Measurements from ENCODE around the gene HOXB3. TPM values are rescaled to one million over a fixed set of nuclear protein-coding genes. Genes with fewer than 3 reads are reported as not detected.

The HOXB3 gene
- total RNA-seq, 2 experiments from 2014 or later = 1.4 to 2.0 TPM

DNA sequence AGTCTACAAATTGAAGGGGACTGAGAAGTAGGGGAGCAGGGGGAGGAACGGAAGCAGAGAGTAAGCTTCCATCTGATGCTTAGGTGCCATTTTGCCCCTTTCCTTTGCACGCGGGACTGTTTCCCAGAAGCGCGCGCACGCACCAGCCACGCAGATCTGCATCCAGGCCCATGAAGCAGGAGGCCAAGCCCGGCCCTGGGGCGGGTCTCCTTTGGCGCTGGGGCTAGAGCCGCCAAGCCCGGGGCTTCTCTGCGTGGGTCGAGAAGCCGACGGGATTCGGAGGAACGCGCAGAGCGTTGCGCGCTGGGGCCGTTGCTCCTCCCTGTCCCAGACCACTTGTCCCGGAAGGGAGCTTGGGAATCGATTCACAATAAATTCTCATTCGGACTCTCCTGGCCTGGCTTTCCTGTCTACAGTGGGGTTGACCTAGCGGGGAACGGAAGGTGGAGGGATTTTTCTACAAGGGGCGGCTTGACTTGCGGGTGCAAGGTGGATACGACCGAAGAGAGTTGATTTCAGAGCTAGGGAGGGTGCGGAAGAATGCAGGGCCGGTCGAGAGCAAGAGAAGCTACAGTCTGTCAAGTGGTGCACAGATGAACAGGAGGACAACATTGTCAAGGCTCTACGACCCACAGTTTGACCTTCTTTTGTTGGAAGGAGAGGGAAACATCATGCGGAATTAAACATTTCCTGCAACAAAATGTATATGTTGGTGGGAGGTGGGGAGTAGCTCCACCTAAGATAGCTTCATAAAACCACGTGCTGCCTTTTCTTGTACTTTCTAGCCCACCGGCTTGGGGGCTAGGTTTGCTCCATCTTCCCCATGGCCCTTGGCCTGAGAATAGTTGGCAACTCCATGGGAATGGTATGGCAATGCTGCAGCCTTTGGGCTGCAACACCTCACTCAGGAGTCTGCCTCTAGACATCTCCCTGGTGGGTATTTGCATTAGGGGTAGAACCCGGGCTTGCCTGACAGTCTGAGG lies 31.7 kb upstream of the HOXB3 start:
- Mint-ChIP-seq H3K4me3 (no peak overlapping the region), H3K27ac (no peak overlapping the region), H3K9me3 (no peaks in the 10 kb centered on the region), H3K4me1 (ENCODE audit: low read depth) (peaks cover 22% of the 10 kb centered on the region), H3K36me3 (ENCODE audit: low read depth) (no peaks in the 10 kb centered on the region), H3K27me3 (peaks cover 76% of the 10 kb centered on the region)
- ChIA-PET CTCF (interaction anchor here (0.9 to 4.4 kb wide), 5 partner anchors 8 to 34 kb away, joined by 3 to 31 read pairs (median 11); partner anchors contain the start of gene HOXB5), POLR2A (interaction anchor here (0.6 kb wide), 1 partner anchor 114 kb away, joined by 3 read pairs; no protein-coding TSS in a partner anchor)
- intact Hi-C loops (cut with micrococcal nuclease) = no loop called here
- no peak for ATAC-seq
- TF ChIP-seq, protein P1, sequence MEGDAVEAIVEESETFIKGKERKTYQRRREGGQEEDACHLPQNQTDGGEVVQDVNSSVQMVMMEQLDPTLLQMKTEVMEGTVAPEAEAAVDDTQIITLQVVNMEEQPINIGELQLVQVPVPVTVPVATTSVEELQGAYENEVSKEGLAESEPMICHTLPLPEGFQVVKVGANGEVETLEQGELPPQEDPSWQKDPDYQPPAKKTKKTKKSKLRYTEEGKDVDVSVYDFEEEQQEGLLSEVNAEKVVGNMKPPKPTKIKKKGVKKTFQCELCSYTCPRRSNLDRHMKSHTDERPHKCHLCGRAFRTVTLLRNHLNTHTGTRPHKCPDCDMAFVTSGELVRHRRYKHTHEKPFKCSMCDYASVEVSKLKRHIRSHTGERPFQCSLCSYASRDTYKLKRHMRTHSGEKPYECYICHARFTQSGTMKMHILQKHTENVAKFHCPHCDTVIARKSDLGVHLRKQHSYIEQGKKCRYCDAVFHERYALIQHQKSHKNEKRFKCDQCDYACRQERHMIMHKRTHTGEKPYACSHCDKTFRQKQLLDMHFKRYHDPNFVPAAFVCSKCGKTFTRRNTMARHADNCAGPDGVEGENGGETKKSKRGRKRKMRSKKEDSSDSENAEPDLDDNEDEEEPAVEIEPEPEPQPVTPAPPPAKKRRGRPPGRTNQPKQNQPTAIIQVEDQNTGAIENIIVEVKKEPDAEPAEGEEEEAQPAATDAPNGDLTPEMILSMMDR (IDR thresholded peaks at IDR 0.05) = no peak
- DNase-seq = no peak

DNA sequence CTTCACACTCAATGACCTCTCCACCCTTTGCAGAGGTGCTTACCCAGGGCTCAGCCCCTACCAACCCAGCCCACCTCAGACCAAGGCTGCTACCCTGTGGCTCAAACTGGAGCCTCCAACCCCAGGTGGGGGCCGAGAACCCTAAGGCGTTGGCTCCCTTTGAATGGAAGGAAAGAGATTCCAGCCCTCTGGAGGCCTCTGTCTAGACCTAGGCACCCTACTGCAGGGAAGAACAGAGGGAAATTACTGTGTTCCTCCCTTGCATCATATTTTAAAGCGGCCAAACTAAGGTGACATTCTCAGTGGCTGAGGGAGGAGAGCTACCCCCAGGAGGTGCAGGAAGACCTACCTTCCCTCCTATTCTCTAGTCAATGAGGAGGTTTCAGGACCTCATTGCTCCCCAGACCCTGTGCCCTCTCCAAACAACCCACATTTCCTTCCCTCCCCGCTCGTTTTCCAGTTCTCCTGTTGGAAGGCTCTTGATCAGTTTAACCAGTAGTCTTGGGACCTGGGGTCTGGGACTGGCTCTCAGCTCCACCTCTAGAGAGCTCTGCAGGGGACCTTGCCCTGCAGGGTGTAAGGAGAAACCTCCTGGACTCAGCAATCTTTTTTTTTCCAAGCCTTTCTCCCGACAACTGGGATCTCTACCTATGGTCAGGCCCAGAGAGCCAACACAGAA lies 30.6 kb upstream of the HOXB3 start:
- TF ChIP-seq, protein P1 (IDR thresholded peaks at IDR 0.05) = no peak
- no peak for DNase-seq
- no peaks in the 10 kb centered on the region for H3K9me3 Mint-ChIP-seq
- no peak overlapping the region for H3K4me3 Mint-ChIP-seq
- ChIA-PET POLR2A (no interaction called here), CTCF (interaction anchor here (0.6 to 4.4 kb wide), 7 partner anchors 7 to 584 kb away, joined by 3 to 40 read pairs (median 21); partner anchors contain the start of gene HOXB5)
- H3K27ac Mint-ChIP-seq = no peak overlapping the region
- H3K4me1 Mint-ChIP-seq (ENCODE audit: low read depth) = peaks cover 21% of the 10 kb centered on the region
- peaks cover 83% of the 10 kb centered on the region for H3K27me3 Mint-ChIP-seq
- no peaks in the 10 kb centered on the region for H3K36me3 Mint-ChIP-seq (ENCODE audit: low read depth)
- ATAC-seq = no peak
- intact Hi-C loops (cut with micrococcal nuclease) = no loop called here

DNA sequence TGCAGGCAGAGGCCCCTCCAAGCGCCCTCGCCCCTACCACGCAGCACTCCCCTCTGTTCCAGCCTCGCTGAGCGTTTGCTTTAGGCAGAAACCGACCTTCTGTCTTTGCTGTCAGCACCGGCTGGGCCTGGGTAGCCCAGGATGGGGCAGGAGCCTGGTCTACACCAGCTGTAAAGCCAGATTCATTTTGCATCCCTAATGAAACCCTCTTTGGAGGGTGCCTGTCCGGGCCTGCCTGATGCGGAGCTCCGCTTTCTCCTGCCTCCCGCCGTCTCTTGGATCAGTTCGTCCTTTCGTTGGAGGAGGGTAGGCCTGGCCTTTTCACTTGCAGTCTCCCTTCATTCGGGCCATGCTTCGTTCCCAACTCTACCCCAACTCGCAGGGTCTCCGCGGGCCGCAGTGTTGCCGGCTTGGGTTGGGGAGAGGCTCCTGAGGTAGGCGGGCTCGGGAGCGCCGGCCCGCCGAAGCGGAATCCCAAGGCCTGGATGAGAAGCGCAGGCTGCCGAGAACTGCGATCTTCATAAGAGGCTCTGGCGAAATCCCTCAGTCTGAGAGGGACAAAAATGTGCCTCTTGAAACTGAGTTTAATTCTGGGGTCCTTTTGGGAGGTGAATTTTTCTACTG lies 29.9 kb upstream of the HOXB3 start:
- no peak for DNase-seq
- Mint-ChIP-seq H3K36me3 (ENCODE audit: low read depth) (no peaks in the 10 kb centered on the region), H3K27ac (no peak overlapping the region), H3K4me1 (ENCODE audit: low read depth) (peaks cover 24% of the 10 kb centered on the region), H3K9me3 (no peaks in the 10 kb centered on the region), H3K27me3 (peaks cover 87% of the 10 kb centered on the region), H3K4me3 (no peak overlapping the region)
- POLR2A ChIA-PET = no interaction called here
- intact Hi-C loops (cut with micrococcal nuclease) = loop anchor here (10.0 kb wide), 1 partner anchor 105 kb away; the partner anchor contains the start of genes HOXB13, PRAC1 and PRAC2
- no peak for ATAC-seq
- TF ChIP-seq, protein P1 (IDR thresholded peaks at IDR 0.05) = no peak
- CTCF ChIA-PET = interaction anchor here (0.6 to 4.4 kb wide), 9 partner anchors 9 to 583 kb away, joined by 3 to 40 read pairs (median 4); partner anchors contain the start of gene HOXB5

DNA sequence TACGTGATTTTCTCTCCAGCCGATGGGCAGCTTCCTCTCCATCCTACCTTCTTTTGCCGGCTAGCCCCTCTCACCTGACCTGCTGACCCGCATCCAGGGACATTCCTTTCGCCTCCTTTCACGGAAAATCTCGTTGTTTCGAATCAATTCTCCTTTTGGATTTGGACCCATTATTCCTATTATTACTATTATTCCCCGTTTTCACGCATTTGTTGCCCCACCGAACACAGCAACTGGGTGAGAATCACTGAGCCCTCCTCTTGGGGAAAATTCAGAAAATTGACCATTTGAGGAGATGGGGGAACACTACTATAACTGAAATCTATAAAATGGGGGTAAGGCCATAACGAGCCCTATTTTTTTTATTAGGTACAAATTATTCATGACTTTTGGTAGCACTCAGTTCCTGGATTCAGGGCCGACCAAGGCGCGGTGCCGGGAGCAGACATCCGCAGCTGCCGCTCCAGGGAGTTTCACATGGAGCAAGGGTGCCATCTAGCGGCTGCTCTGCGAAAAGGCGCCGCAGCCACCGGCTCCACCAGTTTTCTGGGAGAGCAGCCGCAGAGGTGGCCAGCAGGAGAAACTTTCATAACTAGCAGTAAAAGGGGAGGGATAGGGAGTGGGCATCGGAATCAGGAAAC lies 28.3 kb upstream of the HOXB3 start:
- ChIA-PET POLR2A (interaction anchor here (0.9 to 1.5 kb wide), 3 partner anchors 11 to 19 kb away, joined by 3 to 4 read pairs (median 3); no protein-coding TSS in a partner anchor), CTCF (interaction anchor here (0.6 to 4.2 kb wide), 50 partner anchors 10 to 592 kb away, joined by 3 to 40 read pairs (median 4); partner anchors contain the start of gene HOXB5)
- peak; percentile 83 for DNase-seq
- intact Hi-C loops (cut with micrococcal nuclease) = loop anchor here (10.0 kb wide), 1 partner anchor 106 kb away; the partner anchor contains the start of genes HOXB13, PRAC1 and PRAC2
- Mint-ChIP-seq H3K4me3 (peak overlapping the region; percentile 46), H3K9me3 (no peaks in the 10 kb centered on the region), H3K36me3 (ENCODE audit: low read depth) (no peaks in the 10 kb centered on the region), H3K4me1 (ENCODE audit: low read depth) (peaks cover 32% of the 10 kb centered on the region), H3K27me3 (peaks cover 86% of the 10 kb centered on the region), H3K27ac (no peak overlapping the region)
- peak; percentile 69 for ATAC-seq
- TF ChIP-seq, protein P1 (IDR thresholded peaks at IDR 0.05) = peak; percentile 99
